Tibial nerve (tissue), 4 donors: Measurements from ENCODE around the gene BCAT1.

Experiments
- EP300 ChIP-seq, 2 donors: sonication (generic); formaldehyde crosslinking; IDR thresholded peaks; one replicate each; pipeline ENCODE4 v1.6.1; 2017; ENCODE audit warnings: antibody characterized with exemption in 2 of 2, mild to moderate bottlenecking in 1 of 2
- POLR2A ChIP-seq, 2 donors: fragments of 450-650 bp; IDR thresholded peaks; one replicate each; pipeline ENCODE4 v1.6.1; 2017; ENCODE audit warnings: antibody characterized with exemption in 2 of 2, mild to moderate bottlenecking in 2 of 2, moderate library complexity in 2 of 2
- TF ChIP-seq, protein P1 (sequence below), 5 experiments: fragments of 200-600 bp in 3 of 5; fragments of 450-650 bp in 2 of 5; sonication (generic) in 3 of 5; IDR thresholded peaks; one replicate each; pipeline ENCODE4 v1.5.1; 2016 to 2019; ENCODE audit warnings: antibody characterized with exemption in 5 of 5, mild to moderate bottlenecking in 3 of 5, moderate library complexity in 2 of 5

DNA sequence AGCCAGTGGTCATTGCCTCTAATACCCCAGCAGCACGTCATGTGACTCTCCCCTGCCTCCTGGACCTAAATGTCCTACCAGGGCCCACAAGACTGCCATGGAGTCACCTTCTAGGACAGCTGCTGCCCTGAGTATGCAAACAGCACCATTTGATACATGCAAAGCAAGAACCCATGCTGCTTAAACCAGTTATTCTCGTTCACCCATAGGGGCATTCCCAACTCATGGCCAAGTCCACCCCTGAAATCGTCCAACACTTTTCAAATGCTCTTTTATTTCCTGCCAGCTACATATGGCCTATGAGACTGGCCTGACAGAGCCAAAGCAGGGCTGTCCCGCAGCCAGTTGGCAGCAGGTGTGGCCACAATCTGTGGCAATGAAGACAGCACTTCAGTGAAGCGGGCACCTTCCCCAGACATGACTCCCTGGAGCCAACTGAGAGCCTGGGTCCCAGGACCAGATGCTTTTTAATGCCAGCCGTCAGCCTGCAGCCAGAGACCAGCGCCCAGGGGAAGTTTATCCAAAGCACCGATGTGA, 99.9 kb downstream of the BCAT1 start:
- TF ChIP-seq POLR2A (IDR thresholded peaks at IDR 0.05), result no peak
- TF ChIP-seq, protein P1, sequence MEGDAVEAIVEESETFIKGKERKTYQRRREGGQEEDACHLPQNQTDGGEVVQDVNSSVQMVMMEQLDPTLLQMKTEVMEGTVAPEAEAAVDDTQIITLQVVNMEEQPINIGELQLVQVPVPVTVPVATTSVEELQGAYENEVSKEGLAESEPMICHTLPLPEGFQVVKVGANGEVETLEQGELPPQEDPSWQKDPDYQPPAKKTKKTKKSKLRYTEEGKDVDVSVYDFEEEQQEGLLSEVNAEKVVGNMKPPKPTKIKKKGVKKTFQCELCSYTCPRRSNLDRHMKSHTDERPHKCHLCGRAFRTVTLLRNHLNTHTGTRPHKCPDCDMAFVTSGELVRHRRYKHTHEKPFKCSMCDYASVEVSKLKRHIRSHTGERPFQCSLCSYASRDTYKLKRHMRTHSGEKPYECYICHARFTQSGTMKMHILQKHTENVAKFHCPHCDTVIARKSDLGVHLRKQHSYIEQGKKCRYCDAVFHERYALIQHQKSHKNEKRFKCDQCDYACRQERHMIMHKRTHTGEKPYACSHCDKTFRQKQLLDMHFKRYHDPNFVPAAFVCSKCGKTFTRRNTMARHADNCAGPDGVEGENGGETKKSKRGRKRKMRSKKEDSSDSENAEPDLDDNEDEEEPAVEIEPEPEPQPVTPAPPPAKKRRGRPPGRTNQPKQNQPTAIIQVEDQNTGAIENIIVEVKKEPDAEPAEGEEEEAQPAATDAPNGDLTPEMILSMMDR (IDR thresholded peaks at IDR 0.05), result no peak
- no peak for TF ChIP-seq EP300 (IDR thresholded peaks at IDR 0.05)
